ENCODE data around the gene OSTN.

OSTN gene

DNA sequence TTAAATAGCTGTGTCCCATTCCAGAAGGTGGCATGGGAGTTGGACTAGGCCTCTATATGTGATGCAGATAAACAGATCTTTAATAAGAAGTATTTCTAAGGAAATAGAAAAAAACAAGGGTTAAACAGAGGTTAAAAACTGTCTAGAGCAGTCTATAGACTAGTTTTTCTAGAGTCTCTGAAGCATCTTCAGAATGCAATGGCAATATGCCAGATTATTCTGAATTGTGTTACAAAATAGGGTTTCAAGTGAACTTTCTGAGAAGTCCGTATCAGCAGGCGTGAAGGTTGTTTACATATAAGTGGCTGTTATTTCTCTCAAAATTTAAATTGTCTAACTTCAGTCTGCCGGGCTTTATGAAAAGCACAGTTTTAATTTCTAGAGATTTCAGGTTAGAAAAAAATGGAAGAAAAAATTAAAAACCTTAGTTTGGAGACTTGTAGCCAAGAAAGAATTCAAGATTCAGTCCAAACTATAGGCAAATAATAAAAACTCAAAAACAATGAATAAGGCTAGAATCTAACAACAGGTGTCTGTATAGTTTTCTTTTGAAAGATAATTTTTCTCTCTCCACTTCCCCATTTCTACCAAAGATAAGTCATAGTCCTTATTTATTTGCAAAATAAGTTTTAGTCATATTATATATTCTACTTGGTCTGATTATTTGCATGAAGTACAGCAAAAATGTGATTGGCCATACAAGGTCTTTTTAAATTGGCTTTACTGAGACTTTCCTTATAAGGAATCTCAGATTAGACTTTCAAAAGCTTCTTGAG is 55.2 kb downstream of the OSTN start:
- no peak overlapping the region for H3K4me3 ChIP-seq (IDR thresholded peaks at IDR 0.05; ENCODE audit: insufficient read depth, low read depth, low read length)

DNA sequence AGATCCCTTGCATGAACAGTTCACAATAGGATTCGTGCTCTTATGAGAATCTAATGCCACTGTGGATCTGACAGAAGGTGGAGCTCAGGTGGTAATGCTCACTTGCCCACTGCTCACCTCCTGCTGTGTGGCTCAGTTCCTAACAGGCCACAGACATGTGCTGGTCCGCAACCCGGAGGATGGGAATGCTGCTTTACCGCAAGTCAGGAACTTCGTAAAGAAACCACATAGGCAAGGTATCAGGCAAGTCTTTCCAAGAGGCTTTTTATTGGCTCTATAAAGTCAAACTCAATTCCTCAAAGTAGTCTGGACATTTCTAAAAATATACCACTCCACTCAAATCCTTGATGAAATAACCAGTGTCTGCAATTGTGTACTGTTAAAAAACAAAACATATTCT is 56.1 kb downstream of the OSTN start:
- Histone ChIP-seq H4K20me1 (ENCODE audit: insufficient read depth) (no peaks in the 10 kb centered on the region), H3K36me3 (ENCODE audit: insufficient read depth) (no peaks in the 10 kb centered on the region), H3K79me2 (ENCODE audit: insufficient read depth, low read depth) (no peaks in the 10 kb centered on the region), H2AFZ (ENCODE audit: low read depth) (no peak overlapping the region), H3K4me2 (no peak overlapping the region), H3K4me1 (ENCODE audit: low read depth, poor library complexity, severe bottlenecking) (peaks cover 29% of the 10 kb centered on the region), H3K9ac (no peak overlapping the region), H3K4me3 (IDR thresholded peaks at IDR 0.05; ENCODE audit: insufficient read depth, low read depth, low read length) (no peak overlapping the region), H3K27ac (no peak overlapping the region), H3K27me3 (ENCODE audit: insufficient read depth, low read depth) (no peaks in the 10 kb centered on the region)
- TF ChIP-seq, protein P1, sequence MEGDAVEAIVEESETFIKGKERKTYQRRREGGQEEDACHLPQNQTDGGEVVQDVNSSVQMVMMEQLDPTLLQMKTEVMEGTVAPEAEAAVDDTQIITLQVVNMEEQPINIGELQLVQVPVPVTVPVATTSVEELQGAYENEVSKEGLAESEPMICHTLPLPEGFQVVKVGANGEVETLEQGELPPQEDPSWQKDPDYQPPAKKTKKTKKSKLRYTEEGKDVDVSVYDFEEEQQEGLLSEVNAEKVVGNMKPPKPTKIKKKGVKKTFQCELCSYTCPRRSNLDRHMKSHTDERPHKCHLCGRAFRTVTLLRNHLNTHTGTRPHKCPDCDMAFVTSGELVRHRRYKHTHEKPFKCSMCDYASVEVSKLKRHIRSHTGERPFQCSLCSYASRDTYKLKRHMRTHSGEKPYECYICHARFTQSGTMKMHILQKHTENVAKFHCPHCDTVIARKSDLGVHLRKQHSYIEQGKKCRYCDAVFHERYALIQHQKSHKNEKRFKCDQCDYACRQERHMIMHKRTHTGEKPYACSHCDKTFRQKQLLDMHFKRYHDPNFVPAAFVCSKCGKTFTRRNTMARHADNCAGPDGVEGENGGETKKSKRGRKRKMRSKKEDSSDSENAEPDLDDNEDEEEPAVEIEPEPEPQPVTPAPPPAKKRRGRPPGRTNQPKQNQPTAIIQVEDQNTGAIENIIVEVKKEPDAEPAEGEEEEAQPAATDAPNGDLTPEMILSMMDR (conservative IDR thresholded peaks at IDR 0.05; ENCODE audit: low read depth, low read length), result no peak

More for the DNA sequence above, 55.2 kb downstream of the OSTN start:
- H3K4me2 ChIP-seq, result no peak overlapping the region
- H3K36me3 ChIP-seq (ENCODE audit: insufficient read depth), result no peaks in the 10 kb centered on the region
- H3K9ac ChIP-seq, result no peak overlapping the region
- no peak overlapping the region for H2AFZ ChIP-seq (ENCODE audit: low read depth)
- H3K27me3 ChIP-seq (ENCODE audit: insufficient read depth, low read depth), result no peaks in the 10 kb centered on the region
- H4K20me1 ChIP-seq (ENCODE audit: insufficient read depth), result no peaks in the 10 kb centered on the region
- no peak overlapping the region for H3K27ac ChIP-seq
- TF ChIP-seq, protein P1 (conservative IDR thresholded peaks at IDR 0.05; ENCODE audit: low read depth, low read length), result no peak
- H3K4me1 ChIP-seq (ENCODE audit: low read depth, poor library complexity, severe bottlenecking), result peaks cover 29% of the 10 kb centered on the region
- H3K79me2 ChIP-seq (ENCODE audit: insufficient read depth, low read depth), result no peaks in the 10 kb centered on the region

DNA sequence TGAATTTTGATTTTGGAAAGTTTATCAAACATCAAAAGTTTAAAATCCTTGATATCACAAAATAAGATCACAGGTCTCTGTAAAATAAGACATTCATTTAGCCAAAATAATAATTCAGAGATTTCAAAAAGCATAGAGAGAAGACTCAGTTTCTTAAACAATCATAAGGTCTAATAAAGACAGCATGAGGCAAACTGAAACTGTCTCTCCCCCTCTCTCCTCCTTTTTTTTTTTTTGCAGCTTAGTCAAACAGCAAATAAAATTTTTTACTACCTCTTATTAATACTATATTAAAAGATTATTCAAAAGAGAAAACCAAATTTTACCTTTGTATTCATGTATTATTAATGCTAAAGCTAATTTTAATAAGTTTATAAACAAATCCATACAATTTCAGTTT is 57.4 kb downstream of the OSTN start:
- no peaks in the 10 kb centered on the region for H3K36me3 ChIP-seq (ENCODE audit: insufficient read depth)
- TF ChIP-seq, protein P1 (conservative IDR thresholded peaks at IDR 0.05; ENCODE audit: low read depth, low read length), result no peak
- peaks cover 29% of the 10 kb centered on the region for H3K4me1 ChIP-seq (ENCODE audit: low read depth, poor library complexity, severe bottlenecking)
- no peak overlapping the region for H3K4me2 ChIP-seq
- H4K20me1 ChIP-seq (ENCODE audit: insufficient read depth), result no peaks in the 10 kb centered on the region
- H3K4me3 ChIP-seq (IDR thresholded peaks at IDR 0.05; ENCODE audit: insufficient read depth, low read depth, low read length), result no peak overlapping the region
- H3K27me3 ChIP-seq (ENCODE audit: insufficient read depth, low read depth), result no peaks in the 10 kb centered on the region
- no peaks in the 10 kb centered on the region for H3K79me2 ChIP-seq (ENCODE audit: insufficient read depth, low read depth)
- H3K27ac ChIP-seq, result no peak overlapping the region
- H3K9ac ChIP-seq, result no peak overlapping the region
- H2AFZ ChIP-seq (ENCODE audit: low read depth), result no peak overlapping the region

- Histone ChIP-seq H3K9ac (no peak overlapping the region), H4K20me1 (ENCODE audit: insufficient read depth) (no peaks in the 10 kb centered on the region), H3K4me3 (IDR thresholded peaks at IDR 0.05; ENCODE audit: insufficient read depth, low read depth, low read length) (no peak overlapping the region), H3K4me2 (no peak overlapping the region), H3K4me1 (ENCODE audit: low read depth, poor library complexity, severe bottlenecking) (peaks cover 29% of the 10 kb centered on the region), H3K36me3 (ENCODE audit: insufficient read depth) (no peaks in the 10 kb centered on the region), H2AFZ (ENCODE audit: low read depth) (no peak overlapping the region), H3K27me3 (ENCODE audit: insufficient read depth, low read depth) (no peaks in the 10 kb centered on the region), H3K79me2 (ENCODE audit: insufficient read depth, low read depth) (no peaks in the 10 kb centered on the region), H3K27ac (no peak overlapping the region)
- TF ChIP-seq, protein P1 (conservative IDR thresholded peaks at IDR 0.05; ENCODE audit: low read depth, low read length), result no peak
These were observed 58.2 kb downstream of the OSTN start for GRCh38 chr3:191257286-191257685.

Data from KMS-11 (cell line).